Nephron (organoid): Measurements from ENCODE around the gene FBXL5.

Experiments used
- H3K27ac Mint-ChIP-seq, 3 experiments: 2 replicates each; pipeline ENCODE4 v1.8.0; 2020; ENCODE audit warnings: mixed read lengths in 3 of 3, mild to moderate bottlenecking in 2 of 3, moderate library complexity in 1 of 3
- H3K27me3 Mint-ChIP-seq: 2 replicates; pipeline ENCODE4 v1.8.0; 2021; ENCODE audit warnings: low read depth, mild to moderate bottlenecking, moderate library complexity, mixed read lengths
- H3K36me3 Mint-ChIP-seq: 2 replicates; pipeline ENCODE4 v1.8.0; 2020; ENCODE audit warnings: low read depth, mixed read lengths
- H3K4me1 Mint-ChIP-seq: 2 replicates; pipeline ENCODE4 v1.8.0; 2020; ENCODE audit warnings: mixed read lengths
- H3K4me3 Mint-ChIP-seq, 3 experiments: 2 replicates each; pipeline ENCODE4 v1.8.0; 2020; ENCODE audit warnings: mild to moderate bottlenecking in 3 of 3, mixed read lengths in 3 of 3, moderate library complexity in 2 of 3
- H3K9me3 Mint-ChIP-seq: 2 replicates; pipeline ENCODE4 v1.8.0; 2020; ENCODE audit warnings: mixed read lengths
- CTCF ChIP-seq, 3 experiments: fragments of 200-600 bp; sonication (generic); IDR thresholded peaks; one replicate each; pipeline ENCODE4 v1.5.0; 2021; ENCODE audit warnings: antibody characterized with exemption in 3 of 3; ENCODE audit not compliant: unreplicated experiment in 3 of 3

Gene FBXL5

DNA sequence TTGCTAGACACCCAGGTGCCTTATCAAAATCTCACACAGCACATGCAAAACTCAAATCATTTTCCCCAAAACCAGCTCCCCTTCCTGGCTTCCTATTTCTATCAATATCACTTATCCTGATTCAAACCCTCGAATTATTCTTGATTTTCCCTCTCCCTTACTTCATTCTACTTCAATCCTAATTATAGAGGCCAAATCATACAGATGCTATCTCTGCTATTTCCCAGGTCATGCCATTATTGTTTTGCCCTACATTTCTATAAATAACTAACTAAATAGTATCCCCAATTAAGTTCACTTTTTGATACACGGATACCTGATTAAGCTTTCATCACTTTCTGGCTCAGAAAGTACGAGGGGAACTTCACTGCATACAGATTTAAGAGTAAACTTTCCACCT, 62.4 kb downstream of the FBXL5 start:
- no peak for TF ChIP-seq CTCF (IDR thresholded peaks at IDR 0.05; ENCODE audit: unreplicated experiment in 3 of 3)
- Mint-ChIP-seq H3K9me3 (no peaks in the 10 kb centered on the region), H3K4me1 (no peaks in the 10 kb centered on the region), H3K27ac (no peak overlapping the region), H3K4me3 (no peak overlapping the region), H3K36me3 (peaks cover 25% of the 10 kb centered on the region), H3K27me3 (no peaks in the 10 kb centered on the region)

- Mint-ChIP-seq H3K9me3 (peaks cover 2% of the 10 kb centered on the region), H3K4me3 (no peak overlapping the region), H3K4me1 (peaks cover 4% of the 10 kb centered on the region), H3K36me3 (peaks cover 46% of the 10 kb centered on the region), H3K27me3 (no peaks in the 10 kb centered on the region), H3K27ac (no peak overlapping the region)
- no peak for TF ChIP-seq CTCF (IDR thresholded peaks at IDR 0.05; ENCODE audit: unreplicated experiment in 3 of 3)
These were observed 67.5 kb downstream of the FBXL5 start for GRCh38 chr4:15587649-15588048.

DNA sequence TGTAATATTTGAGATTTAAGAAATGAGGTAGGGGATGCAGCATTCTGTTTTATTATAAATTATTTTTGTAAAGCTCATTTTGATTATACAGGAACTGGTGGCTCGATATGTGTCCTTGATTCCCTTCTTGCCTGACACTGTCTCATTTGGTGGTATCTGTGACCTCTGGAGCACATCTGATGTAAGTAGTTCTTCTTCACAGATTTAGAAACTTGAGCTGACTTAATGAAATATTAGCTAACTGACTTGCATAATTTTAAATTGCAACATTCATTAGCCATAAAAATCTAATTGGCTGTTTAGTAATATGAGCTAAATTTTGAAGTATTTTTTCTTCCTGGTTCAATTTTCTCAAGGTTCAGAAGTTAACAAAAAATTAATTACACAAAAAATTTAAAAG, 69.1 kb downstream of the FBXL5 start:
- no peak for TF ChIP-seq CTCF (IDR thresholded peaks at IDR 0.05; ENCODE audit: unreplicated experiment in 3 of 3)
- H3K27me3 Mint-ChIP-seq, result no peaks in the 10 kb centered on the region
- H3K36me3 Mint-ChIP-seq, result peaks cover 55% of the 10 kb centered on the region
- H3K9me3 Mint-ChIP-seq, result peaks cover 2% of the 10 kb centered on the region
- no peak overlapping the region for H3K27ac Mint-ChIP-seq
- no peak overlapping the region for H3K4me3 Mint-ChIP-seq
- H3K4me1 Mint-ChIP-seq, result peaks cover 4% of the 10 kb centered on the region

DNA sequence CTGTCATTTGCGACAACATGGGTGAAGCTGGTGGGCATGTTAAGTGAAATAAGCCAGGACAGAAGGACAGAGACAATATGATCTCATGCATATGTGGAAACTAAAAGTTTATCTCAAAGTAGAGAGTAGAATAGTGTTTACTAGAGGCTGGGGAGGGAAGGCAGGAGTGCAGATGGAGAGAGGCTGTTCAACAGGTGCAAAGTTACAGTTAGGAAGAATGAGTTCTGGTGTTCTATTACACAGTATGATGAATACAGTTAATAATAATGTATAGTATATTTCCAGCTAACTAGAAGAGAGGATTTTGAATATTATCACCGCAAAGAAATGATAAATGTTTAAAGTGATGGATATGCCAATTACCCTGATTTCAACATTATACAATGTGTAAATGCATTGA, 69.8 kb downstream of the FBXL5 start:
- peaks cover 2% of the 10 kb centered on the region for H3K9me3 Mint-ChIP-seq
- H3K4me3 Mint-ChIP-seq, result no peak overlapping the region
- no peak overlapping the region for H3K27ac Mint-ChIP-seq
- peaks cover 56% of the 10 kb centered on the region for H3K36me3 Mint-ChIP-seq
- peaks cover 4% of the 10 kb centered on the region for H3K4me1 Mint-ChIP-seq
- TF ChIP-seq CTCF (IDR thresholded peaks at IDR 0.05; ENCODE audit: unreplicated experiment in 3 of 3), result no peak
- H3K27me3 Mint-ChIP-seq, result no peaks in the 10 kb centered on the region

DNA sequence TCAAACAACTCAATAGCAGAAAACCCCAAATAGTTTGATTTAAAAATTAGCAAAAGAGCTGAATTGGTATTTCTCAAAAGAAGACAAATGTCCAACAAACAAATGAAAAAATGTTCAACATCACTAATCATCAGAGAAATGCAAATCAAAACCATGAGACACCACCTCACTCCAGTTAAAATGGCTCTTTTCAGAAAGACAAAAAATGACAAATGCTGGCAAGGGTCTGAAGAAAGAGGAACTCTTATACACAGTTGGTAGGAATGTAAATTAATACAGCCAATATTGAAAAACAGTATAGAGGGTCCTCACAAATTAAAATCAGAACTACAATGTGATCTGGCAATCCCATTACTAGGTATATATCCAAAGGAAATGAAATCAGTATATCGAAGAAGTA, 70.4 kb downstream of the FBXL5 start:
- Mint-ChIP-seq H3K4me1 (peaks cover 4% of the 10 kb centered on the region), H3K4me3 (no peak overlapping the region), H3K9me3 (peaks cover 2% of the 10 kb centered on the region), H3K36me3 (peaks cover 56% of the 10 kb centered on the region), H3K27ac (no peak overlapping the region), H3K27me3 (no peaks in the 10 kb centered on the region)
- TF ChIP-seq CTCF (IDR thresholded peaks at IDR 0.05; ENCODE audit: unreplicated experiment in 3 of 3), result no peak

GRCh38 chr4:15577508-15577907, 77.6 kb downstream of the FBXL5 start:
- Mint-ChIP-seq H3K4me1 (no peaks in the 10 kb centered on the region), H3K9me3 (no peaks in the 10 kb centered on the region), H3K4me3 (no peak overlapping the region), H3K27ac (no peak overlapping the region), H3K27me3 (no peaks in the 10 kb centered on the region), H3K36me3 (peaks cover 29% of the 10 kb centered on the region)
- TF ChIP-seq CTCF (IDR thresholded peaks at IDR 0.05; ENCODE audit: unreplicated experiment in 3 of 3), result no peak
